Skin epidermis (tissue), 12 donors: ENCODE data around the gene VIT.

ENCODE experiments used
- H3K27ac ChIP-seq, 21 experiments: fragments of 200-600 bp; sonication (generic) in 11 of 21; one replicate each; pipeline ENCODE4 v1.5.0; 2020; ENCODE audit warnings: mild to moderate bottlenecking in 3 of 21, inconsistent platforms in 2 of 21, moderate library complexity in 2 of 21
- H3K4me3 ChIP-seq, 7 experiments: fragments of 200-600 bp; sonication (generic) in 2 of 7; one replicate each; pipeline ENCODE4 v1.5.0; 2020; ENCODE audit warnings: inconsistent platforms in 2 of 7, mild to moderate bottlenecking in 2 of 7, moderate library complexity in 1 of 7

Gene VIT

GRCh38 chr2:36831185-36831584 lies 134.7 kb downstream of the VIT start:
- H3K4me3 ChIP-seq: no peak overlapping the region
- no peak overlapping the region for H3K27ac ChIP-seq

- Histone ChIP-seq H3K4me3 (no peak overlapping the region), H3K27ac (no peak overlapping the region)
These were observed 137.7 kb downstream of the VIT start for GRCh38 chr2:36834203-36834602.

- H3K27ac ChIP-seq: no peak overlapping the region
These were observed 138.4 kb downstream of the VIT start for GRCh38 chr2:36834731-36835524.

GRCh38 chr2:36839976-36840617 lies 143.6 kb downstream of the VIT start:
- Histone ChIP-seq H3K4me3 (no peak overlapping the region), H3K27ac (no peak overlapping the region)

More at GRCh38 chr2:36834731-36835524, 138.4 kb downstream of the VIT start:
- no peak overlapping the region for H3K4me3 ChIP-seq

- Histone ChIP-seq H3K27ac (no peak overlapping the region), H3K4me3 (no peak overlapping the region)
These were observed 147.3 kb downstream of the VIT start for GRCh38 chr2:36843838-36844237.

GRCh38 chr2:36849265-36849664 lies 152.8 kb downstream of the VIT start:
- no peak overlapping the region for H3K4me3 ChIP-seq
- H3K27ac ChIP-seq: no peak overlapping the region

- no peak overlapping the region for H3K27ac ChIP-seq
- H3K4me3 ChIP-seq: no peak overlapping the region
These were observed 157.7 kb downstream of the VIT start for GRCh38 chr2:36854241-36854640.

- no peak overlapping the region for H3K27ac ChIP-seq
- no peak overlapping the region for H3K4me3 ChIP-seq
These were observed 158.9 kb downstream of the VIT start for GRCh38 chr2:36855429-36855828.

- Histone ChIP-seq H3K27ac (no peak overlapping the region), H3K4me3 (no peak overlapping the region)
These were observed 161.2 kb downstream of the VIT start for GRCh38 chr2:36857713-36858112.

- Histone ChIP-seq H3K4me3 (no peak overlapping the region), H3K27ac (no peak overlapping the region)
These were observed 162.3 kb downstream of the VIT start for GRCh38 chr2:36858551-36859365.

GRCh38 chr2:36859366-36859792 lies 162.9 kb downstream of the VIT start:
- Histone ChIP-seq H3K27ac (no peak overlapping the region), H3K4me3 (no peak overlapping the region)

GRCh38 chr2:36861896-36862295 lies 165.4 kb downstream of the VIT start:
- no peak overlapping the region for H3K27ac ChIP-seq
- H3K4me3 ChIP-seq: no peak overlapping the region
